Thyroid gland (tissue), 4 donors: ENCODE results near the gene UBE2R2.

ENCODE experiments used
- CTCF ChIP-seq, 6 experiments: fragments of 200-600 bp in 3 of 6; fragments of 450-650 bp in 3 of 6; sonication (generic) in 3 of 6; IDR thresholded peaks; one replicate each; pipeline ENCODE4 v1.5.1; 2016 to 2019; ENCODE audit warnings: antibody characterized with exemption in 6 of 6, mild to moderate bottlenecking in 2 of 6, inconsistent platforms in 1 of 6, moderate library complexity in 1 of 6
- POLR2A ChIP-seq, 2 donors: fragments of 450-650 bp; IDR thresholded peaks; one replicate each; pipeline ENCODE4 v1.6.1; 2017; ENCODE audit warnings: antibody characterized with exemption in 2 of 2, mild to moderate bottlenecking in 2 of 2, moderate library complexity in 1 of 2

- TF ChIP-seq CTCF (IDR thresholded peaks at IDR 0.05) (no peak), POLR2A (IDR thresholded peaks at IDR 0.05) (no peak)
Observed at GRCh38 chr9:33939924-33940874, 123.2 kb downstream of the UBE2R2 start.
